ENCODE data around the gene ZNF441. TPM values are rescaled to one million over a fixed set of nuclear protein-coding genes. Genes with fewer than 3 reads are reported as not detected.
A peak's percentile ranks its signal among the peaks of the same experiment; 100 is the strongest.
"Not testable (repeated sequence)": the region's sequence is repeated elsewhere in the genome, so short reads cannot be mapped to it uniquely, and the experiment has no call there.

Gene ZNF441
- total and polyA plus RNA-seq, 4 donors = 1.8 to 7.4 (median 5.7) TPM

DNA sequence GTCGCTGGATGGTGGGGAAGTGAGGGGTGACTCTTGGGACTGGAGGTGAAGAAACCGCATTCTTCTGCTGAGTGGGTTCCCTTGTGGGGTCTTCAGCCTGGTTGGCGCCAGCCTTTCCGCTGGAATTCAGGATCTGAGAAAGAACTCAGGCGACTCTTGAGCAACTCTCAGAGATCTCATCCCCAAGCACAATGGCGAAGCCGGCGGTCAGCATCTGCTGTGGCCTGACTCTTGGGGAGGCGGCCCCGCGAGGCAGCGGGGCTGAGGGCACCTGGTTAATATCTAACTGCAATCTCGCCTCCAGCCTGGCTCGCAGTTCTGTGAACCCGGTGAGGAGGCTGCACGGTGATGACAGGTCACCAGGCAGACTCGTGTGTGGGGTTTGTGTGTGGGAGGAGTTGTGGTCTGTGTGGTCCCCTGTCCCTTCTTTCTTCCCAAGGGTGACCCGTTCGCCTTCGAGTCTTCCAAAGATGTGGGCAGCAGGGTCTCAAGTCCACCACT is 883 bp downstream of the ZNF441 start:
- TF ChIP-seq, protein P1, sequence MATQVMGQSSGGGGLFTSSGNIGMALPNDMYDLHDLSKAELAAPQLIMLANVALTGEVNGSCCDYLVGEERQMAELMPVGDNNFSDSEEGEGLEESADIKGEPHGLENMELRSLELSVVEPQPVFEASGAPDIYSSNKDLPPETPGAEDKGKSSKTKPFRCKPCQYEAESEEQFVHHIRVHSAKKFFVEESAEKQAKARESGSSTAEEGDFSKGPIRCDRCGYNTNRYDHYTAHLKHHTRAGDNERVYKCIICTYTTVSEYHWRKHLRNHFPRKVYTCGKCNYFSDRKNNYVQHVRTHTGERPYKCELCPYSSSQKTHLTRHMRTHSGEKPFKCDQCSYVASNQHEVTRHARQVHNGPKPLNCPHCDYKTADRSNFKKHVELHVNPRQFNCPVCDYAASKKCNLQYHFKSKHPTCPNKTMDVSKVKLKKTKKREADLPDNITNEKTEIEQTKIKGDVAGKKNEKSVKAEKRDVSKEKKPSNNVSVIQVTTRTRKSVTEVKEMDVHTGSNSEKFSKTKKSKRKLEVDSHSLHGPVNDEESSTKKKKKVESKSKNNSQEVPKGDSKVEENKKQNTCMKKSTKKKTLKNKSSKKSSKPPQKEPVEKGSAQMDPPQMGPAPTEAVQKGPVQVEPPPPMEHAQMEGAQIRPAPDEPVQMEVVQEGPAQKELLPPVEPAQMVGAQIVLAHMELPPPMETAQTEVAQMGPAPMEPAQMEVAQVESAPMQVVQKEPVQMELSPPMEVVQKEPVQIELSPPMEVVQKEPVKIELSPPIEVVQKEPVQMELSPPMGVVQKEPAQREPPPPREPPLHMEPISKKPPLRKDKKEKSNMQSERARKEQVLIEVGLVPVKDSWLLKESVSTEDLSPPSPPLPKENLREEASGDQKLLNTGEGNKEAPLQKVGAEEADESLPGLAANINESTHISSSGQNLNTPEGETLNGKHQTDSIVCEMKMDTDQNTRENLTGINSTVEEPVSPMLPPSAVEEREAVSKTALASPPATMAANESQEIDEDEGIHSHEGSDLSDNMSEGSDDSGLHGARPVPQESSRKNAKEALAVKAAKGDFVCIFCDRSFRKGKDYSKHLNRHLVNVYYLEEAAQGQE (IDR thresholded peaks at IDR 0.05) = peak; percentile 17
- TF ChIP-seq HNF4G (IDR thresholded peaks at IDR 0.05) (no peak), MAX (IDR thresholded peaks at IDR 0.05) (peak; percentile 65), GABPA (IDR thresholded peaks at IDR 0.05 in 1 of 2, conservative IDR thresholded peaks at IDR 0.05 in 1 of 2) (peak in 1 of 2 donors; percentile 41), ZBTB33 (IDR thresholded peaks at IDR 0.05) (no peak), TAF1 (conservative IDR thresholded peaks at IDR 0.05) (peak; percentile 71), RXRA (IDR thresholded peaks at IDR 0.05) (peak; percentile 72 to 76), FOXA2 (IDR thresholded peaks at IDR 0.05) (no peak), HNF4A (conservative IDR thresholded peaks at IDR 0.05) (peak in 1 of 2 donors; percentile 46), SP1 (IDR thresholded peaks at IDR 0.05) (peak; percentile 56), ATF3 (IDR thresholded peaks at IDR 0.05) (no peak), JUND (IDR thresholded peaks at IDR 0.05) (no peak), RAD21 (IDR thresholded peaks at IDR 0.05) (peak; percentile 15 to 39), FOXA1 (IDR thresholded peaks at IDR 0.05) (no peak), YY1 (IDR thresholded peaks at IDR 0.05) (peak; percentile 33)
- Histone ChIP-seq H3K9ac (ENCODE audit: low read depth in 1 of 2, low read length in 2 of 2) (peak overlapping the region; percentile 47 to 62), H3K27me3 (ENCODE audit: control insufficient read depth in 4 of 4, insufficient read depth in 4 of 4, low read length in 3 of 4) (no peaks in the 10 kb centered on the region), H3K36me3 (ENCODE audit: control insufficient read depth in 4 of 4, insufficient read depth in 3 of 4, low read depth in 1 of 4, low read length in 3 of 4) (peaks cover 0 to 2% (median 0%) of the 10 kb centered on the region in 4 donors), H3K4me1 (ENCODE audit: control insufficient read depth in 4 of 4, insufficient read depth in 4 of 4, low read length in 3 of 4) (peaks cover 3 to 18% (median 10%) of the 10 kb centered on the region in 4 donors), H3K9me3 (ENCODE audit: control insufficient read depth in 4 of 4, low read length in 3 of 4) (peaks cover 0 to 9% (median 6%) of the 10 kb centered on the region in 4 donors), H3K27ac (ENCODE audit: low read depth in 1 of 2, low read length in 2 of 2) (peak overlapping the region; percentile 84 to 96), H3K4me3 (ENCODE audit: low read depth in 1 of 3, low read length in 3 of 3) (peak overlapping the region; percentile 68 to 82 (median 74))
- WGBS = 2% methylated on average over 20 of the region's 20 CpGs
- peak; percentile 66 for DNase-seq (ENCODE audit: low spot score)

GRCh38 chr19:11769995-11770394 is 3.2 kb downstream of the ZNF441 start:
- no peak overlapping the region for H3K27ac ChIP-seq (ENCODE audit: low read depth in 1 of 2, low read length in 2 of 2)
- peaks cover 3 to 18% (median 10%) of the 10 kb centered on the region in 4 donors for H3K4me1 ChIP-seq (ENCODE audit: control insufficient read depth in 4 of 4, insufficient read depth in 4 of 4, low read length in 3 of 4)
- H3K4me3 ChIP-seq (ENCODE audit: low read depth in 1 of 3, low read length in 3 of 3) = no peak overlapping the region
- WGBS = 95% methylated on average over 4 of the region's 4 CpGs
- no peak overlapping the region for H3K9ac ChIP-seq (ENCODE audit: low read depth in 1 of 2, low read length in 2 of 2)
- no peaks in the 10 kb centered on the region for H3K27me3 ChIP-seq (ENCODE audit: control insufficient read depth in 4 of 4, insufficient read depth in 4 of 4, low read length in 3 of 4)
- no peak for DNase-seq (ENCODE audit: low spot score)
- H3K36me3 ChIP-seq (ENCODE audit: control insufficient read depth in 4 of 4, insufficient read depth in 3 of 4, low read depth in 1 of 4, low read length in 3 of 4) = peaks cover 0 to 2% (median 1%) of the 10 kb centered on the region in 4 donors
- peaks cover 3 to 16% (median 9%) of the 10 kb centered on the region in 4 donors for H3K9me3 ChIP-seq (ENCODE audit: control insufficient read depth in 4 of 4, low read length in 3 of 4)
- TF ChIP-seq, protein P2, sequence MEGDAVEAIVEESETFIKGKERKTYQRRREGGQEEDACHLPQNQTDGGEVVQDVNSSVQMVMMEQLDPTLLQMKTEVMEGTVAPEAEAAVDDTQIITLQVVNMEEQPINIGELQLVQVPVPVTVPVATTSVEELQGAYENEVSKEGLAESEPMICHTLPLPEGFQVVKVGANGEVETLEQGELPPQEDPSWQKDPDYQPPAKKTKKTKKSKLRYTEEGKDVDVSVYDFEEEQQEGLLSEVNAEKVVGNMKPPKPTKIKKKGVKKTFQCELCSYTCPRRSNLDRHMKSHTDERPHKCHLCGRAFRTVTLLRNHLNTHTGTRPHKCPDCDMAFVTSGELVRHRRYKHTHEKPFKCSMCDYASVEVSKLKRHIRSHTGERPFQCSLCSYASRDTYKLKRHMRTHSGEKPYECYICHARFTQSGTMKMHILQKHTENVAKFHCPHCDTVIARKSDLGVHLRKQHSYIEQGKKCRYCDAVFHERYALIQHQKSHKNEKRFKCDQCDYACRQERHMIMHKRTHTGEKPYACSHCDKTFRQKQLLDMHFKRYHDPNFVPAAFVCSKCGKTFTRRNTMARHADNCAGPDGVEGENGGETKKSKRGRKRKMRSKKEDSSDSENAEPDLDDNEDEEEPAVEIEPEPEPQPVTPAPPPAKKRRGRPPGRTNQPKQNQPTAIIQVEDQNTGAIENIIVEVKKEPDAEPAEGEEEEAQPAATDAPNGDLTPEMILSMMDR (IDR thresholded peaks at IDR 0.05; ENCODE audit: low read depth, low read length, missing input control) = no peak
- no peak for TF ChIP-seq EGR1 (IDR thresholded peaks at IDR 0.05; ENCODE audit: low read depth in 2 of 2)

- not testable (repeated sequence) for H3K36me3 ChIP-seq (ENCODE audit: control insufficient read depth in 4 of 4, insufficient read depth in 3 of 4, low read depth in 1 of 4, low read length in 3 of 4); H3K27me3 ChIP-seq (ENCODE audit: control insufficient read depth in 4 of 4, insufficient read depth in 4 of 4, low read length in 3 of 4); DNase-seq (ENCODE audit: low spot score); H3K27ac ChIP-seq (ENCODE audit: low read depth in 1 of 2, low read length in 2 of 2); H3K9ac ChIP-seq (ENCODE audit: low read depth in 1 of 2, low read length in 2 of 2)
- Histone ChIP-seq H3K4me3 (ENCODE audit: low read depth in 1 of 3, low read length in 3 of 3) (peak overlapping the region in 1 of 3 donors; percentile 12), H3K4me1 (ENCODE audit: control insufficient read depth in 4 of 4, insufficient read depth in 4 of 4, low read length in 3 of 4) (peaks cover 0 to 16% (median 10%) of the 10 kb centered on the region in 4 donors), H3K9me3 (ENCODE audit: control insufficient read depth in 4 of 4, low read length in 3 of 4) (peaks cover 9 to 29% (median 13%) of the 10 kb centered on the region in 4 donors)
- WGBS = 88% methylated on average over 11 of the region's 11 CpGs
Measured at GRCh38 chr19:11771520-11771919, 4.7 kb downstream of the ZNF441 start.

DNA sequence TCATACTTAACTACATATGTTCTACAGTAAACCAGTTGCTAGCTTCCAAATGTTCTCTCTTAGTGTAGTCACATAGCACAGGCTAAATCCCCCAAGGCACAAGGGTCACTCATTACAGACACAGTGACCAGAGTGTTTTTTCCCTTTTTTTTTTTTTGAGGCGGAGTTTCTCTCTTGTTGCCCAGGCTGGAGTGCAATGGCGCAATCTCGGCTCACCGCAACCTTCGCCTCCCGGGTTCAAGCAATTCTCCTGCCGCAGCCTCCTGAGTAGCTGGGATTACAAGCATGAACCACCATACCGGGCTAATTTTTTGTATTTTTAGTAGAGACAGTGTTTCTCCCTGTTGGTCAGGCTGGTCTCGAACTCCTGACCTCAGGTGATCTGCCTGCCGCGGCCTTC is 9.9 kb downstream of the ZNF441 start:
- H3K9ac ChIP-seq (ENCODE audit: low read depth in 1 of 2, low read length in 2 of 2); H3K4me1 ChIP-seq (ENCODE audit: control insufficient read depth in 4 of 4, insufficient read depth in 4 of 4, low read length in 3 of 4); H3K27ac ChIP-seq (ENCODE audit: low read depth in 1 of 2, low read length in 2 of 2); H3K27me3 ChIP-seq (ENCODE audit: control insufficient read depth in 4 of 4, insufficient read depth in 4 of 4, low read length in 3 of 4); DNase-seq (ENCODE audit: low spot score): not testable (repeated sequence)
- Histone ChIP-seq H3K9me3 (ENCODE audit: control insufficient read depth in 4 of 4, low read length in 3 of 4) (peaks cover 44 to 69% (median 49%) of the 10 kb centered on the region in 4 donors), H3K4me3 (ENCODE audit: low read depth in 1 of 3, low read length in 3 of 3) (peak overlapping the region in 2 of 3 donors; percentile 45 to 54), H3K36me3 (ENCODE audit: control insufficient read depth in 4 of 4, insufficient read depth in 3 of 4, low read depth in 1 of 4, low read length in 3 of 4) (peaks cover 15 to 54% (median 47%) of the 10 kb centered on the region in 4 donors)
- WGBS = 98% methylated on average over 11 of the region's 11 CpGs
